Neural cell (in vitro differentiated cells): ENCODE data around the gene NKAIN2. TPM values are rescaled to one million over a fixed set of nuclear protein-coding genes. Genes with fewer than 3 reads are reported as not detected.

Experiments
- H2AFZ ChIP-seq: fragments of 200-600, 300-800 bp; sonication (generic), shearing (Covaris generic); 2 replicates; pipeline ENCODE4 v1.6.0; 2014; ENCODE audit warnings: low read depth, mild to moderate bottlenecking, antibody characterized with exemption, low read length, moderate library complexity
- H3F3A ChIP-seq: fragments of 200-600 bp; shearing (Covaris generic); 2 replicates; pipeline ENCODE4 v1.6.1; 2016; ENCODE audit warnings: mild to moderate bottlenecking, moderate library complexity, mixed read lengths, antibody characterized with exemption, low read length; ENCODE audit not compliant: insufficient read depth, poor library complexity, severe bottlenecking
- H3K27ac ChIP-seq: fragments of 200-600, 300-800 bp; sonication (generic), shearing (Covaris generic); 2 replicates; pipeline ENCODE4 v1.5.1; 2014; ENCODE audit warnings: mild to moderate bottlenecking, low read length, moderate library complexity
- H3K27me3 ChIP-seq: fragments of 300-800, 200-600 bp; sonication (generic), shearing (Covaris generic); 2 replicates; pipeline ENCODE4 v1.6.0; 2014; ENCODE audit warnings: mild to moderate bottlenecking, low read depth, low read length, moderate library complexity; ENCODE audit not compliant: insufficient read depth
- H3K36me3 ChIP-seq: fragments of 300-800, 200-600 bp; sonication (generic), shearing (Covaris generic); 2 replicates; pipeline ENCODE4 v1.5.1; 2014; ENCODE audit warnings: mild to moderate bottlenecking, antibody characterized with exemption, low read length, moderate library complexity; ENCODE audit not compliant: insufficient read depth
- H3K4me2 ChIP-seq: fragments of 300-800, 200-600 bp; sonication (generic), shearing (Covaris generic); 2 replicates; pipeline ENCODE4 v1.6.0; 2014; ENCODE audit warnings: mild to moderate bottlenecking, low read length
- H3K4me3 ChIP-seq: fragments of 300-800, 200-600 bp; sonication (generic), shearing (Covaris generic); 2 replicates; pipeline ENCODE4 v1.5.1; 2014; ENCODE audit warnings: mild to moderate bottlenecking, low read length, moderate library complexity
- H3K79me2 ChIP-seq: fragments of 200-600 bp; shearing (Covaris generic); replicated peaks from 2 replicates; pipeline ENCODE4 v1.6.0; 2014; ENCODE audit warnings: mild to moderate bottlenecking, low read length, moderate library complexity; ENCODE audit not compliant: insufficient read depth
- H3K9ac ChIP-seq: fragments of 300-800, 200-600 bp; sonication (generic), shearing (Covaris generic); 2 replicates; pipeline ENCODE4 v1.6.1; 2016; ENCODE audit warnings: mild to moderate bottlenecking, low read length, mixed read lengths
- H3K9me2 ChIP-seq: fragments of 200-600 bp; shearing (Covaris generic); 2 replicates; pipeline ENCODE4 v1.6.1; 2016; ENCODE audit warnings: mild to moderate bottlenecking, low read length, mixed read lengths; ENCODE audit not compliant: insufficient read depth
- H3K9me3 ChIP-seq: fragments of 200-600, 300-800 bp; sonication (generic), shearing (Covaris generic); 2 replicates; pipeline ENCODE4 v1.6.1; 2016; ENCODE audit warnings: mild to moderate bottlenecking, mixed run types, low read length, moderate library complexity, mixed read lengths
- H4K20me1 ChIP-seq: fragments of 200-600 bp; shearing (Covaris generic); 2 replicates; pipeline ENCODE4 v1.6.1; 2016; ENCODE audit warnings: mild to moderate bottlenecking, mixed run types; ENCODE audit not compliant: insufficient read depth
- CTCF ChIP-seq: fragments of 450-650 bp; IDR thresholded peaks from 2 replicates; pipeline ENCODE4 v1.5.1; 2014; ENCODE audit warnings: antibody characterized with exemption, mild to moderate bottlenecking, moderate library complexity; ENCODE audit not compliant: poor library complexity, severe bottlenecking
- EP300 ChIP-seq: fragments of 450-650 bp; conservative IDR thresholded peaks from 2 replicates; pipeline ENCODE4 v1.6.1; 2014; ENCODE audit warnings: antibody characterized with exemption, mild to moderate bottlenecking, moderate library complexity; ENCODE audit not compliant: poor library complexity, severe bottlenecking
- EZH2 ChIP-seq: fragments of 200-600, 300-800 bp; shearing (Covaris generic), sonication (generic); IDR thresholded peaks from 2 replicates; pipeline ENCODE4 v1.6.1; 2014; ENCODE audit warnings: antibody characterized with exemption, low read length, borderline replicate concordance, mild to moderate bottlenecking; ENCODE audit not compliant: insufficient read depth, poor library complexity, severe bottlenecking
- MXI1 ChIP-seq: fragments of 450-650 bp; conservative IDR thresholded peaks from 2 replicates; pipeline ENCODE4 v1.6.1; 2014; ENCODE audit warnings: antibody characterized with exemption, mild to moderate bottlenecking; ENCODE audit not compliant: poor library complexity, severe bottlenecking
- POLR2AphosphoS5 ChIP-seq: IDR thresholded peaks from 2 replicates; pipeline ENCODE4 v1.6.1; 2012
- RAD21 ChIP-seq: fragments of 450-650 bp; conservative IDR thresholded peaks from 2 replicates; pipeline ENCODE4 v1.6.1; 2014; ENCODE audit warnings: antibody characterized with exemption, mild to moderate bottlenecking, moderate library complexity
- REST ChIP-seq: IDR thresholded peaks from 2 replicates; pipeline ENCODE4 v1.6.1; 2012; ENCODE audit warnings: borderline replicate concordance
- SMC3 ChIP-seq: fragments of 450-650 bp; conservative IDR thresholded peaks from 2 replicates; pipeline ENCODE4 v1.6.1; 2014; ENCODE audit warnings: antibody characterized with exemption, mild to moderate bottlenecking, moderate library complexity; ENCODE audit not compliant: poor library complexity
- TAF1 ChIP-seq: IDR thresholded peaks from 2 replicates; pipeline ENCODE4 v1.6.1; 2012; ENCODE audit warnings: low read depth
- polyA plus RNA-seq: library from polyadenylated mRNA; depleted of rRNA; stranded (reverse); fragments of >200 nt; gene quantifications from 2 replicates; pipeline ENCODE4 v1.2.3, GENCODE V29; 2014

NKAIN2 gene
- polyA plus RNA-seq, 1 donor from 2014 or later = 23.2 TPM

GRCh38 chr6:123763904-123764303 is 39.8 kb upstream of the NKAIN2 start:
- no peaks in the 10 kb centered on the region for H3K79me2 ChIP-seq
- TF ChIP-seq REST (no peak), RAD21 (no peak), CTCF (no peak), TAF1 (no peak), EP300 (no peak), MXI1 (no peak), SMC3 (no peak), POLR2AphosphoS5 (no peak), EZH2 (no peak)
- H3K9ac ChIP-seq = no peak overlapping the region
- no peaks in the 10 kb centered on the region for H3K36me3 ChIP-seq
- H3F3A ChIP-seq = no peaks in the 10 kb centered on the region
- no peak overlapping the region for H3K4me2 ChIP-seq
- no peak overlapping the region for H2AFZ ChIP-seq
- no peak overlapping the region for H3K27ac ChIP-seq
- no peaks in the 10 kb centered on the region for H3K9me3 ChIP-seq
- no peaks in the 10 kb centered on the region for H4K20me1 ChIP-seq
- H3K27me3 ChIP-seq = no peaks in the 10 kb centered on the region
- no peaks in the 10 kb centered on the region for H3K9me2 ChIP-seq
- no peak overlapping the region for H3K4me3 ChIP-seq

GRCh38 chr6:123764722-123765121 is 38.9 kb upstream of the NKAIN2 start:
- Histone ChIP-seq H3K79me2 (no peaks in the 10 kb centered on the region), H3K27ac (no peak overlapping the region), H3K27me3 (no peaks in the 10 kb centered on the region), H3K9me2 (no peaks in the 10 kb centered on the region), H4K20me1 (no peaks in the 10 kb centered on the region), H3K9ac (no peak overlapping the region), H2AFZ (no peak overlapping the region), H3K4me2 (no peak overlapping the region), H3F3A (no peaks in the 10 kb centered on the region), H3K9me3 (no peaks in the 10 kb centered on the region), H3K36me3 (no peaks in the 10 kb centered on the region), H3K4me3 (no peak overlapping the region)
- TF ChIP-seq MXI1 (no peak), EP300 (no peak), CTCF (no peak), EZH2 (no peak), SMC3 (no peak), TAF1 (no peak), RAD21 (no peak), POLR2AphosphoS5 (no peak), REST (no peak)
